Measurements from ENCODE around the gene GBP2.

GBP2 gene

GRCh38 chr1:89125913-89126580 lies at the start of gene GBP2:
TSS of gene GBP2 (minus strand) at chr1:89126114. CDS start at chr1:89121966, 4,148 bp downstream.
- H3K4me3 ChIP-seq (ENCODE audit: low read depth, low read length) = peak within 1 kb of the TSS; percentile 62
- TF ChIP-seq CTCF (IDR thresholded peaks at IDR 0.05; ENCODE audit: low read depth, low read length) = no peak

- no peak overlapping the region for H3K4me3 ChIP-seq (ENCODE audit: low read depth, low read length)
- no peak for TF ChIP-seq CTCF (IDR thresholded peaks at IDR 0.05; ENCODE audit: low read depth, low read length)
These were observed 48.6 kb upstream of the GBP2 start for GRCh38 chr1:89174491-89174890.

GRCh38 chr1:89172468-89173143 lies 46.7 kb upstream of the GBP2 start:
- no peak for TF ChIP-seq CTCF (IDR thresholded peaks at IDR 0.05; ENCODE audit: low read depth, low read length)
- no peak overlapping the region for H3K4me3 ChIP-seq (ENCODE audit: low read depth, low read length)

GRCh38 chr1:89171067-89171438 lies 45.1 kb upstream of the GBP2 start:
- no peak for TF ChIP-seq CTCF (IDR thresholded peaks at IDR 0.05; ENCODE audit: low read depth, low read length)
- H3K4me3 ChIP-seq (ENCODE audit: low read depth, low read length) = no peak overlapping the region

GRCh38 chr1:89170170-89171066 lies 44.5 kb upstream of the GBP2 start:
- TF ChIP-seq CTCF (IDR thresholded peaks at IDR 0.05; ENCODE audit: low read depth, low read length) = no peak
- H3K4me3 ChIP-seq (ENCODE audit: low read depth, low read length) = no peak overlapping the region

- no peak for TF ChIP-seq CTCF (IDR thresholded peaks at IDR 0.05; ENCODE audit: low read depth, low read length)
- no peak overlapping the region for H3K4me3 ChIP-seq (ENCODE audit: low read depth, low read length)
These were observed 43.3 kb upstream of the GBP2 start for GRCh38 chr1:89169166-89169565.
